ENCODE data around the gene CSF3R. TPM values are rescaled to one million over a fixed set of nuclear protein-coding genes. Genes with fewer than 3 reads are reported as not detected.
"Not testable (repeated sequence)": the region's sequence is repeated elsewhere in the genome, so short reads cannot be mapped to it uniquely, and the experiment has no call there.

The CSF3R gene
- total and polyA plus RNA-seq, 4 experiments from 2014 or later = 0.61 to 0.87 TPM; not detected in 2

- Mint-ChIP-seq H3K36me3 (no peaks in the 10 kb centered on the region), H3K9me3 (no peaks in the 10 kb centered on the region), H3K4me3 (no peak overlapping the region), H3K27me3 (peaks cover 1 to 3% of the 10 kb centered on the region in 2 donors), H3K4me1 (peaks cover 0 to 8% (median 5%) of the 10 kb centered on the region in 4 donors), H3K27ac (no peak overlapping the region)
- Histone ChIP-seq H3K36me3 (ENCODE audit: insufficient read depth, low read length) (no peaks in the 10 kb centered on the region), H3K4me3 (ENCODE audit: low read length in 2 of 2) (no peak overlapping the region), H3K4me1 (ENCODE audit: insufficient read depth, low read length) (no peaks in the 10 kb centered on the region), H3K27ac (ENCODE audit: low read depth, low read length) (no peak overlapping the region), H3K27me3 (ENCODE audit: insufficient read depth, low read length) (no peaks in the 10 kb centered on the region), H3K9me3 (ENCODE audit: control insufficient read depth in 1 of 2, low read length in 2 of 2) (no peaks in the 10 kb centered on the region)
- CTCF ChIA-PET (ENCODE audit: partially characterized antibody) = no interaction called here
- intact Hi-C loops (cut with micrococcal nuclease) = no loop called here
- no peak for DNase-seq
- POLR2A ChIA-PET (ENCODE audit: partially characterized antibody) = no interaction called here
Observed at GRCh38 chr1:36480161-36480560, 2.6 kb downstream of the CSF3R start.

GRCh38 chr1:36479505-36480051 lies 3.1 kb downstream of the CSF3R start:
- Mint-ChIP-seq H3K36me3 (no peaks in the 10 kb centered on the region), H3K9me3 (no peaks in the 10 kb centered on the region), H3K4me3 (no peak overlapping the region), H3K27me3 (peaks cover 1 to 3% of the 10 kb centered on the region in 2 donors), H3K4me1 (peaks cover 0 to 8% (median 5%) of the 10 kb centered on the region in 4 donors), H3K27ac (peak overlapping the region in 1 of 7 donors; percentile 18)
- no peak for DNase-seq
- intact Hi-C loops (cut with micrococcal nuclease) = no loop called here
- Histone ChIP-seq H3K4me1 (ENCODE audit: insufficient read depth, low read length) (no peaks in the 10 kb centered on the region), H3K27ac (ENCODE audit: low read depth, low read length) (no peak overlapping the region), H3K36me3 (ENCODE audit: insufficient read depth, low read length) (no peaks in the 10 kb centered on the region), H3K27me3 (ENCODE audit: insufficient read depth, low read length) (no peaks in the 10 kb centered on the region), H3K4me3 (ENCODE audit: low read length in 2 of 2) (no peak overlapping the region), H3K9me3 (ENCODE audit: control insufficient read depth in 1 of 2, low read length in 2 of 2) (no peaks in the 10 kb centered on the region)
- POLR2A ChIA-PET (ENCODE audit: partially characterized antibody) = no interaction called here
- CTCF ChIA-PET (ENCODE audit: partially characterized antibody) = no interaction called here

- H3K27ac ChIP-seq (ENCODE audit: low read depth, low read length); H3K9me3 ChIP-seq (ENCODE audit: control insufficient read depth in 1 of 2, low read length in 2 of 2); H3K36me3 Mint-ChIP-seq; intact Hi-C loops (cut with micrococcal nuclease); H3K4me3 ChIP-seq (ENCODE audit: low read length in 2 of 2); H3K27me3 ChIP-seq (ENCODE audit: insufficient read depth, low read length); H3K4me3 Mint-ChIP-seq; H3K9me3 Mint-ChIP-seq; POLR2A ChIA-PET (ENCODE audit: partially characterized antibody); H3K4me1 ChIP-seq (ENCODE audit: insufficient read depth, low read length); CTCF ChIA-PET (ENCODE audit: partially characterized antibody); DNase-seq; H3K4me1 Mint-ChIP-seq; H3K27ac Mint-ChIP-seq; H3K36me3 ChIP-seq (ENCODE audit: insufficient read depth, low read length); H3K27me3 Mint-ChIP-seq: not testable (repeated sequence)
Observed at GRCh38 chr1:36477615-36478014, 5.1 kb downstream of the CSF3R start.

- Mint-ChIP-seq H3K9me3 (no peaks in the 10 kb centered on the region), H3K4me3 (no peak overlapping the region), H3K36me3 (no peaks in the 10 kb centered on the region), H3K4me1 (peaks cover 0 to 4% (median 1%) of the 10 kb centered on the region in 4 donors), H3K27me3 (peaks cover 1 to 3% of the 10 kb centered on the region in 2 donors), H3K27ac (peak overlapping the region in 1 of 7 donors; percentile 62)
- no peaks in the 10 kb centered on the region for H3K36me3 ChIP-seq (ENCODE audit: insufficient read depth, low read length)
- no peak overlapping the region for H3K4me3 ChIP-seq (ENCODE audit: low read length in 2 of 2)
- no peak overlapping the region for H3K27ac ChIP-seq (ENCODE audit: low read depth, low read length)
- H3K4me1 ChIP-seq (ENCODE audit: insufficient read depth, low read length) = no peaks in the 10 kb centered on the region
- ChIA-PET CTCF (ENCODE audit: partially characterized antibody) (no interaction called here), POLR2A (ENCODE audit: partially characterized antibody) (no interaction called here)
- H3K27me3 ChIP-seq (ENCODE audit: insufficient read depth, low read length) = no peaks in the 10 kb centered on the region
- intact Hi-C loops (cut with micrococcal nuclease) = no loop called here
- H3K9me3 ChIP-seq (ENCODE audit: control insufficient read depth in 1 of 2, low read length in 2 of 2) = no peaks in the 10 kb centered on the region
- DNase-seq = no peak
Observed at GRCh38 chr1:36476945-36477344, 5.8 kb downstream of the CSF3R start.

GRCh38 chr1:36475910-36476604 lies 6.7 kb downstream of the CSF3R start:
- H3K4me3 ChIP-seq (ENCODE audit: low read length in 2 of 2) = no peak overlapping the region
- H3K27ac ChIP-seq (ENCODE audit: low read depth, low read length) = no peak overlapping the region
- H3K9me3 ChIP-seq (ENCODE audit: control insufficient read depth in 1 of 2, low read length in 2 of 2) = no peaks in the 10 kb centered on the region
- ChIA-PET POLR2A (ENCODE audit: partially characterized antibody) (no interaction called here), CTCF (ENCODE audit: partially characterized antibody) (no interaction called here)
- Mint-ChIP-seq H3K27me3 (peaks cover 0 to 3% of the 10 kb centered on the region in 2 donors), H3K36me3 (no peaks in the 10 kb centered on the region), H3K4me1 (no peaks in the 10 kb centered on the region), H3K9me3 (no peaks in the 10 kb centered on the region), H3K27ac (no peak overlapping the region), H3K4me3 (no peak overlapping the region)
- intact Hi-C loops (cut with micrococcal nuclease) = no loop called here
- no peaks in the 10 kb centered on the region for H3K27me3 ChIP-seq (ENCODE audit: insufficient read depth, low read length)
- no peaks in the 10 kb centered on the region for H3K4me1 ChIP-seq (ENCODE audit: insufficient read depth, low read length)
- H3K36me3 ChIP-seq (ENCODE audit: insufficient read depth, low read length) = no peaks in the 10 kb centered on the region
- DNase-seq = no peak

GRCh38 chr1:36475341-36475740 lies 7.4 kb downstream of the CSF3R start:
- H3K27ac Mint-ChIP-seq = no peak overlapping the region
- H3K9me3 ChIP-seq (ENCODE audit: control insufficient read depth in 1 of 2, low read length in 2 of 2) = no peaks in the 10 kb centered on the region
- intact Hi-C loops (cut with micrococcal nuclease) = no loop called here

GRCh38 chr1:36472656-36473055 lies 10.1 kb downstream of the CSF3R start:
- H3K4me3 ChIP-seq (ENCODE audit: low read length in 2 of 2) = no peak overlapping the region
- no peak overlapping the region for H3K4me3 Mint-ChIP-seq
- no peaks in the 10 kb centered on the region for H3K27me3 ChIP-seq (ENCODE audit: insufficient read depth, low read length)
- no peaks in the 10 kb centered on the region for H3K9me3 ChIP-seq (ENCODE audit: control insufficient read depth in 1 of 2, low read length in 2 of 2)
- no peaks in the 10 kb centered on the region for H3K36me3 ChIP-seq (ENCODE audit: insufficient read depth, low read length)
- H3K9me3 Mint-ChIP-seq = no peaks in the 10 kb centered on the region
- no peaks in the 10 kb centered on the region for H3K4me1 Mint-ChIP-seq
- H3K4me1 ChIP-seq (ENCODE audit: insufficient read depth, low read length) = no peaks in the 10 kb centered on the region
- CTCF ChIA-PET (ENCODE audit: partially characterized antibody) = no interaction called here
- H3K27ac Mint-ChIP-seq = no peak overlapping the region
- no peaks in the 10 kb centered on the region for H3K27me3 Mint-ChIP-seq
- H3K36me3 Mint-ChIP-seq = no peaks in the 10 kb centered on the region
- no peak overlapping the region for H3K27ac ChIP-seq (ENCODE audit: low read depth, low read length)
- intact Hi-C loops (cut with micrococcal nuclease) = no loop called here
- no peak for DNase-seq
- POLR2A ChIA-PET (ENCODE audit: partially characterized antibody) = no interaction called here

More at GRCh38 chr1:36475341-36475740, 7.4 kb downstream of the CSF3R start:
- DNase-seq = no peak
- no peak overlapping the region for H3K4me3 ChIP-seq (ENCODE audit: low read length in 2 of 2)
- H3K4me1 Mint-ChIP-seq = no peaks in the 10 kb centered on the region
- CTCF ChIA-PET (ENCODE audit: partially characterized antibody) = no interaction called here
- H3K36me3 ChIP-seq (ENCODE audit: insufficient read depth, low read length) = no peaks in the 10 kb centered on the region
- no peak overlapping the region for H3K27ac ChIP-seq (ENCODE audit: low read depth, low read length)
- H3K4me1 ChIP-seq (ENCODE audit: insufficient read depth, low read length) = no peaks in the 10 kb centered on the region
- H3K27me3 ChIP-seq (ENCODE audit: insufficient read depth, low read length) = no peaks in the 10 kb centered on the region
- H3K36me3 Mint-ChIP-seq = no peaks in the 10 kb centered on the region
- H3K27me3 Mint-ChIP-seq = peaks cover 0 to 3% of the 10 kb centered on the region in 2 donors
- no peaks in the 10 kb centered on the region for H3K9me3 Mint-ChIP-seq
- H3K4me3 Mint-ChIP-seq = no peak overlapping the region
- POLR2A ChIA-PET (ENCODE audit: partially characterized antibody) = interaction anchor here (0.9 kb wide), 1 partner anchor 11 kb away, joined by 3 read pairs; the partner anchor contains the start of gene MRPS15

Data from CD4-positive, alpha-beta memory T cell (primary cell).